Spleen (tissue), 11 donors: ENCODE measurements around the gene VWA3B. TPM values are rescaled to one million over a fixed set of nuclear protein-coding genes. Genes with fewer than 3 reads are reported as not detected.
A peak's percentile ranks its signal among the peaks of the same experiment; 100 is the strongest.

Experiments used
- DNase-seq: peaks from one replicate; pipeline ENCODE4 v3.0.0-alpha.2; 2020
- H3K27ac ChIP-seq, 8 donors: fragments of 200-600 bp; sonication (generic) in 7 of 8; 1 replicate in 4 of 8; 2 replicates in 4 of 8; pipeline versions ENCODE4 v1.5.0 to v1.8.0; 2016 to 2021; ENCODE audit warnings: inconsistent platforms in 4 of 8, mild to moderate bottlenecking in 4 of 8, moderate library complexity in 1 of 8
- H3K27me3 ChIP-seq, 7 donors: fragments of 200-600 bp; sonication (generic) in 6 of 7; replicated peaks in 1 of 7; 1 replicate in 4 of 7; 2 replicates in 3 of 7; pipeline versions ENCODE4 v1.5.0 to v1.8.0; 2016 to 2021; ENCODE audit warnings: inconsistent platforms in 3 of 7, mild to moderate bottlenecking in 1 of 7
- H3K36me3 ChIP-seq, 6 donors: fragments of 200-600 bp; sonication (generic) in 5 of 6; 1 replicate in 4 of 6; 2 replicates in 2 of 6; pipeline versions ENCODE4 v1.5.0 to v1.8.0; 2016 to 2021; ENCODE audit warnings: inconsistent platforms in 2 of 6
- H3K4me1 ChIP-seq, 6 donors: fragments of 200-600 bp; sonication (generic) in 5 of 6; 1 replicate in 3 of 6; 2 replicates in 3 of 6; pipeline versions ENCODE4 v1.5.0 to v1.8.0; 2016 to 2021; ENCODE audit warnings: inconsistent platforms in 3 of 6
- H3K4me3 ChIP-seq, 8 donors: fragments of 200-600 bp; sonication (generic) in 7 of 8; 1 replicate in 4 of 8; 2 replicates in 4 of 8; pipeline versions ENCODE4 v1.5.0 to v1.8.0; 2016 to 2021; ENCODE audit warnings: inconsistent platforms in 4 of 8, mild to moderate bottlenecking in 4 of 8, moderate library complexity in 2 of 8
- H3K9me3 ChIP-seq, 8 donors: fragments of 200-600 bp; sonication (generic) in 7 of 8; 1 replicate in 4 of 8; 2 replicates in 4 of 8; pipeline versions ENCODE4 v1.5.0 to v1.8.0; 2016 to 2021; ENCODE audit warnings: inconsistent platforms in 4 of 8
- CTCF ChIP-seq, 11 experiments: fragments of 200-600 bp in 7 of 11; fragments of 450-650 bp in 4 of 11; sonication (generic) in 4 of 11; IDR thresholded peaks in 8 of 11; conservative IDR thresholded peaks in 3 of 11; 1 replicate in 7 of 11; 2 replicates in 4 of 11; pipeline versions ENCODE4 v1.4.0 to v1.8.0; 2016 to 2021; ENCODE audit warnings: antibody characterized with exemption in 11 of 11, inconsistent platforms in 4 of 11, mild to moderate bottlenecking in 1 of 11
- POLR2A ChIP-seq, 3 donors: fragments of 450-650 bp; IDR thresholded peaks; one replicate each; pipeline ENCODE4 v1.5.1; 2017; ENCODE audit warnings: antibody characterized with exemption in 3 of 3, mild to moderate bottlenecking in 1 of 3
- POLR2AphosphoS5 ChIP-seq, 3 donors: sonication (generic); formaldehyde crosslinking; IDR thresholded peaks; one replicate each; pipeline ENCODE4 v1.5.1; 2017; ENCODE audit warnings: antibody characterized with exemption in 3 of 3
- WGBS, 5 donors: extraction: QIAGEN DNeasy Blood & Tissue Kit in 3 of 5; methylation state at CpG; one replicate each; pipeline versions ENCODE4 v1.1.5 to v1.1.7; 2013 to 2018; 5-methylcytosine and 5-hydroxymethylcytosine counted together
- intact Hi-C: fragments of 100-400 bp; cut with DNase I; formaldehyde crosslinking; loops from one replicate; pipeline ENCODE4 v1.15.0; 2023; ENCODE audit warnings: low total_unique reads
- polyA plus RNA-seq, 3 donors: library from polyadenylated mRNA; stranded (reverse); fragments of 200-250 nt; gene quantifications; one replicate each; pipeline ENCODE4 v1.2.1, GENCODE V29; 2013
- total RNA-seq, 7 donors: library from RNA; depleted of rRNA in 3 of 7; stranded (reverse); fragments of >200 nt in 3 of 7; fragmentation: NEBNext Ultra II Directional in 4 of 7; extraction: Animal tissue kit (Norgen Biotek cat#: 25700) in 4 of 7; gene quantifications; one replicate each; pipeline versions ENCODE4 v1.1.0 to v1.2.1, GENCODE V29; 2016 to 2021
- donor health status: healthy with polysubstance abuse.
- donor health status: DM: no; HTN: no; CAD: no; lungs with moderate emphysema.
- donor health status: DM: no; HTN: no; CAD: no.
- donor health status: Bipolar disorder and iron deficiency.
- donor health status: healthy.
- donor health status: DM: no; HTN: no; CAD: no.
- donor health status: DM: yes; HTN: yes; CAD: no.

VWA3B gene
- total and polyA plus RNA-seq, 10 donors, result 0.02 to 0.13 TPM; not detected in 8

- Histone ChIP-seq H3K4me1 (peaks cover 8 to 22% (median 13%) of the 10 kb centered on the region in 6 donors), H3K27me3 (peaks cover 7 to 88% (median 39%) of the 10 kb centered on the region in 7 donors), H3K9me3 (peaks cover 0 to 9% (median 4%) of the 10 kb centered on the region in 8 donors), H3K36me3 (no peaks in the 10 kb centered on the region), H3K4me3 (peak within 1 kb of the TSS in 4 of 8 donors; percentile 2 to 50 (median 14)), H3K27ac (no peak within 1 kb of the TSS)
- DNase-seq, result no peak
- intact Hi-C loops, result no loop called here
- WGBS, 5 donors, result 6 to 12% (median 8%) methylated on average over 56 to 72 of the region's 72 CpGs
- no peak for TF ChIP-seq POLR2AphosphoS5 (IDR thresholded peaks at IDR 0.05)
- no peak for TF ChIP-seq CTCF (IDR thresholded peaks at IDR 0.05 in 8 of 11, conservative IDR thresholded peaks at IDR 0.05 in 3 of 11)
- TF ChIP-seq POLR2A (IDR thresholded peaks at IDR 0.05), result no peak
Measured at GRCh38 chr2:98346311-98347236, 259.6 kb downstream of the VWA3B start, which contains the start of gene CNGA3. Gene CNGA3 (plus strand): TSS chr2:98346456. CDS start chr2:98369976, 23,520 bp downstream.

DNA sequence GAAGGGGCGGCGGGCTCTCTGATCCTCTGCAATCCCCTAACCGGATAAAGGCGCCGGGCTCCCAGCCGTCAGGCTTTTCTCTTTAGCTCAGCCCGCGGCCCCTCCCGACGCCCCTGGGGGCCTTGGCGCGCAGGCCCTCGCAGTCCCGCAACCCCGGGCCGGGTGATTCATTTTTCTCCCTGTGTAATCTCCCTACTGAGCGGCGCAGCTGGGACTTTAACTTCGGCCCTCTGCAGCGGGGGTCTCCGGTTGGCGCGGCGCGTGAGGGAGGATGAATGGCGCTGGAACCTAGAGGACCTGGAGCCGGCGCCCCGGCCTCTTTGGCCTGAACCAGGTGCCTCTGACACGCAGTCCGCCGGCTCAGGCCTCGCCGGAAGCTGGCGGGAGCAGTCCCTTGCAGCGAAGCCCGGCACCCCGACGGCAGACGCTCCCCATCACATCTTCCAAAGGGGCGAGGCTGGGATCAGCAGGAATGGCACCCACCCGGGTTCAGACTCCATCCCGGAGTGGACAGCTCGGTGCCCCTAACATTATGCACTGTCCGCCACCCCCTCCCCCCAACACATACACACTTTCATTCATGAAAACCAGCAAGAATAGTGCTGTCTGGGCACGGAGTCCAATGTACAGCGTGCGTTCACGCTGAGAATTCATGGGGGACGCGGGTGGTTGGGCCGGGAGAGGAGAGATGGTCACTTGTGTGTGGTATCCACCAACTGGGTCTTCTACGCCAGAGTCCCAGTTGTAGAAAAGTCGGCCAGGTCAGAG, 260.5 kb downstream of the VWA3B start:
- Histone ChIP-seq H3K36me3 (no peaks in the 10 kb centered on the region), H3K4me3 (peak overlapping the region in 2 of 8 donors; percentile 7 to 47), H3K27ac (no peak overlapping the region), H3K4me1 (peaks cover 8 to 22% (median 13%) of the 10 kb centered on the region in 6 donors), H3K27me3 (peaks cover 7 to 91% (median 39%) of the 10 kb centered on the region in 7 donors), H3K9me3 (peaks cover 0 to 12% (median 4%) of the 10 kb centered on the region in 8 donors)
- 8 to 13% (median 10%) methylated on average over 43 to 54 of the region's 54 CpGs for WGBS, 5 donors
- no peak for DNase-seq
- TF ChIP-seq POLR2AphosphoS5 (IDR thresholded peaks at IDR 0.05) (no peak), POLR2A (IDR thresholded peaks at IDR 0.05) (no peak), CTCF (IDR thresholded peaks at IDR 0.05 in 8 of 11, conservative IDR thresholded peaks at IDR 0.05 in 3 of 11) (no peak)
- intact Hi-C loops, result no loop called here

DNA sequence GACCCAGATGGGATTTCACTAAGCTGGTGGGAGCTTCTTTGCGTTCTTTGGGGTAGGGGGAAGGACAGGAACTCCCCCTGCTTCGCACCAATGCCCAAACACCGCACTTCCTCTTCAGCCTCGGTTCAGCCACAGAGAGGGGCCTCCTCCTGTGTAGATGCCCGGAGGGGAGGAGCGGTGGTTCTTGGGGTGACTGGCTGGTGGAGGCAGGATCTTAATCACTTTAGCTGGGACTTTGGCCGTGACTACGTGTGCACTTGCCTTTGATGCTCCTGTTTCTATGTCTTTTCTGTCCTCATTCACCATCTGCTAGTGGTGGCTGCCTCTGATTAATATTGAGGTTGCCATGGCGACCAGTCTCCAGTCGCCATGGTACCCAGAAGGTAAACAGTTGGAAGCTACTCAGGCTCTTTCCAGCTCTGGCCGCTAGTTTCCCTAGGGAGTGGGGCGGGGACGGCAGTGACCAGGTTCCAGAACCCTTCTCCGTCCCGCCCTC, 261.1 kb downstream of the VWA3B start:
- H3K27me3 ChIP-seq, result peaks cover 7 to 89% (median 39%) of the 10 kb centered on the region in 7 donors

More for the DNA sequence above, 261.1 kb downstream of the VWA3B start:
- peaks cover 0 to 12% (median 4%) of the 10 kb centered on the region in 8 donors for H3K9me3 ChIP-seq
- no peak overlapping the region for H3K27ac ChIP-seq
- intact Hi-C loops, result no loop called here
- no peaks in the 10 kb centered on the region for H3K36me3 ChIP-seq
- peak overlapping the region in 1 of 8 donors; percentile 47 for H3K4me3 ChIP-seq
- TF ChIP-seq CTCF (IDR thresholded peaks at IDR 0.05 in 8 of 11, conservative IDR thresholded peaks at IDR 0.05 in 3 of 11) (no peak), POLR2AphosphoS5 (IDR thresholded peaks at IDR 0.05) (no peak), POLR2A (IDR thresholded peaks at IDR 0.05) (no peak)
- no peak for DNase-seq
- peaks cover 8 to 22% (median 13%) of the 10 kb centered on the region in 6 donors for H3K4me1 ChIP-seq
- 6 to 15% (median 12%) methylated on average over 14 to 15 of the region's 15 CpGs for WGBS, 5 donors
